Uterus (tissue), 2 donors: Measurements from ENCODE around the gene FZD10.

Experiments used
- POLR2A ChIP-seq, 2 donors: fragments of 450-650 bp; IDR thresholded peaks; one replicate each; pipeline ENCODE4 v1.6.1; 2016; ENCODE audit warnings: antibody characterized with exemption in 2 of 2, mild to moderate bottlenecking in 1 of 2, moderate library complexity in 1 of 2
- TF ChIP-seq, protein P1 (sequence below), 4 experiments: fragments of 200-600 bp in 2 of 4; fragments of 450-650 bp in 2 of 4; sonication (generic) in 2 of 4; IDR thresholded peaks; one replicate each; pipeline ENCODE4 v1.5.1; 2016 to 2019; ENCODE audit warnings: antibody characterized with exemption in 4 of 4, mild to moderate bottlenecking in 2 of 4, moderate library complexity in 1 of 4

DNA sequence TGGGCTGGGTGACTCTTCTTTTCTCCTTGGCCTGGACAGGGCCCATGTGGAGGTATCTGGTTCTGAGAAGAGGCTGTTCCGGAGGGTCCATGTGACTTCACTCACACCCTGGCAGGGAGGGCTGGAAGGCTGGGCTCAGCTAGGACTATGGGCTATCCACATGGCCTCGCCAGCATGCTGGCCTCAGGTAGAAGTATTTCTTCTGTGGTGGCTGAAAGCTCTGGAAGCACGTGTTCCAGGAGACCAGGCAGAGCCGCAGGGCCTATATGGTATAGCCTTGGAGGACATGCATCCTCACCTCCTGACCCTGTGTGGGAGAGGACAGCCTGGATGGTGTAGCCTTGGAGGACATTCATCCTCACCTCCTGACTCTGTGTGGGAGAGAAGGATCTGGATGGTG is 38.2 kb upstream of the FZD10 start:
- TF ChIP-seq, protein P1, sequence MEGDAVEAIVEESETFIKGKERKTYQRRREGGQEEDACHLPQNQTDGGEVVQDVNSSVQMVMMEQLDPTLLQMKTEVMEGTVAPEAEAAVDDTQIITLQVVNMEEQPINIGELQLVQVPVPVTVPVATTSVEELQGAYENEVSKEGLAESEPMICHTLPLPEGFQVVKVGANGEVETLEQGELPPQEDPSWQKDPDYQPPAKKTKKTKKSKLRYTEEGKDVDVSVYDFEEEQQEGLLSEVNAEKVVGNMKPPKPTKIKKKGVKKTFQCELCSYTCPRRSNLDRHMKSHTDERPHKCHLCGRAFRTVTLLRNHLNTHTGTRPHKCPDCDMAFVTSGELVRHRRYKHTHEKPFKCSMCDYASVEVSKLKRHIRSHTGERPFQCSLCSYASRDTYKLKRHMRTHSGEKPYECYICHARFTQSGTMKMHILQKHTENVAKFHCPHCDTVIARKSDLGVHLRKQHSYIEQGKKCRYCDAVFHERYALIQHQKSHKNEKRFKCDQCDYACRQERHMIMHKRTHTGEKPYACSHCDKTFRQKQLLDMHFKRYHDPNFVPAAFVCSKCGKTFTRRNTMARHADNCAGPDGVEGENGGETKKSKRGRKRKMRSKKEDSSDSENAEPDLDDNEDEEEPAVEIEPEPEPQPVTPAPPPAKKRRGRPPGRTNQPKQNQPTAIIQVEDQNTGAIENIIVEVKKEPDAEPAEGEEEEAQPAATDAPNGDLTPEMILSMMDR (IDR thresholded peaks at IDR 0.05), result no peak
- no peak for TF ChIP-seq POLR2A (IDR thresholded peaks at IDR 0.05)
